ENCODE results near the gene POGLUT3. TPM values are rescaled to one million over a fixed set of nuclear protein-coding genes. Genes with fewer than 3 reads are reported as not detected.

The POGLUT3 gene
- polyA plus RNA-seq, 2 of the 4 experiments (the other 2 are of a cell fraction): 15.3 to 22.6 TPM

GRCh38 chr11:108538502-108538901 is 40.3 kb upstream of the POGLUT3 start:
- no peaks in the 10 kb centered on the region for H3K4me1 ChIP-seq
- H3K4me3 ChIP-seq: no peak overlapping the region
- ChIA-PET CTCF (interaction anchor here (0.7 kb wide), 1 partner anchor 106 kb away, joined by 3 read pairs; no protein-coding TSS in a partner anchor), POLR2A (no interaction called here)
- WGBS (ENCODE audit: missing lambda C conversion rate): 69% methylated on average over 4 of the region's 4 CpGs
- no peak for FAIRE-seq
- no peak for ATAC-seq
- no peak overlapping the region for H3K27ac ChIP-seq
- no peak overlapping the region for H3K4me2 ChIP-seq
- no peaks in the 10 kb centered on the region for H3K9me3 ChIP-seq
- TF ChIP-seq FOSB (CRISPR knock-in tag; IDR thresholded peaks at IDR 0.05): no peak
- no peak for DNase-seq (ENCODE audit: low read depth in 1 of 2, low spot score in 1 of 2)

- ChIA-PET POLR2A (no interaction called here), CTCF (no interaction called here)
- no peak for TF ChIP-seq POLR2AphosphoS2 (conservative IDR thresholded peaks at IDR 0.05; ENCODE audit: low read length)
- no peak for TF ChIP-seq ZFP36 (IDR thresholded peaks at IDR 0.05; ENCODE audit: borderline replicate concordance, partially characterized antibody)
- TF ChIP-seq MAFK (IDR thresholded peaks at IDR 0.05; ENCODE audit: partially characterized antibody): no peak
- no peak for TF ChIP-seq RFX5 (IDR thresholded peaks at IDR 0.05)
- TF ChIP-seq E2F6 (IDR thresholded peaks at IDR 0.05; ENCODE audit: borderline replicate concordance, low read depth): no peak
- TF ChIP-seq FOSL2 (IDR thresholded peaks at IDR 0.05): no peak
- TF ChIP-seq FOSL2 (CRISPR knock-in tag; IDR thresholded peaks at IDR 0.05): no peak
- no peak for TF ChIP-seq ELK1 (IDR thresholded peaks at IDR 0.05; ENCODE audit: low read depth, low read length)
- no peak for TF ChIP-seq RCOR1 (IDR thresholded peaks at IDR 0.05; ENCODE audit: low read depth, low read length)
- no peak for TF ChIP-seq MAX (IDR thresholded peaks at IDR 0.05)
- no peak for TF ChIP-seq CHD2 (IDR thresholded peaks at IDR 0.05; ENCODE audit: low read length, partially characterized antibody)
- no peak for TF ChIP-seq REST (IDR thresholded peaks at IDR 0.05)
- no peak for DNase-seq (ENCODE audit: low read depth in 1 of 2, low spot score in 1 of 2)
- no peak for ATAC-seq
- 79% methylated on average over 8 of the region's 8 CpGs for WGBS (ENCODE audit: missing lambda C conversion rate)
- H3K27ac ChIP-seq: no peak overlapping the region
- H3K4me2 ChIP-seq: no peak overlapping the region
- H3K9me3 ChIP-seq: no peaks in the 10 kb centered on the region
- no peak for FAIRE-seq
- H3K4me1 ChIP-seq: no peaks in the 10 kb centered on the region
- H3K4me3 ChIP-seq: no peak overlapping the region
These were observed 39.8 kb upstream of the POGLUT3 start for GRCh38 chr11:108538022-108538424.

- no peak for DNase-seq (ENCODE audit: low read depth in 1 of 2, low spot score in 1 of 2)
- no peaks in the 10 kb centered on the region for H3K4me1 ChIP-seq
- POLR2A ChIA-PET: no interaction called here
- no peak overlapping the region for H3K4me3 ChIP-seq
- TF ChIP-seq HES2 (IDR thresholded peaks at IDR 0.05) (no peak), POLR2AphosphoS2 (conservative IDR thresholded peaks at IDR 0.05; ENCODE audit: low read length) (no peak), KDM1A (IDR thresholded peaks at IDR 0.05; ENCODE audit: low read depth) (no peak), EHMT2 (IDR thresholded peaks at IDR 0.05; ENCODE audit: low read depth) (no peak)
- no peak for FAIRE-seq
- H3K4me2 ChIP-seq: no peak overlapping the region
- no peak for ATAC-seq
- CTCF ChIA-PET: no interaction called here
- WGBS (ENCODE audit: missing lambda C conversion rate): 54% methylated on average over 5 of the region's 5 CpGs
- no peaks in the 10 kb centered on the region for H3K9me3 ChIP-seq
- no peak overlapping the region for H3K27ac ChIP-seq
These were observed 38.6 kb upstream of the POGLUT3 start for GRCh38 chr11:108536783-108537182.

Measured in A549 (cell line).